Caco-2 (cell line): ENCODE data around the gene ZRANB3. TPM values are rescaled to one million over a fixed set of nuclear protein-coding genes. Genes with fewer than 3 reads are reported as not detected.

Experiments used
- BruUV-seq: library from RNA; stranded (reverse); fragments of 400-500 nt; replicated peaks from 2 replicates; lab custom pipeline; 2021; lab: Mats Ljungman, UMichigan
- CTCF ChIA-PET: fragments of 300-600 bp; sonication (Branson Sonifier 250); formaldehyde crosslinking; loops from one replicate; lab custom pipeline; 2022; ENCODE audit warnings: antibody characterized with exemption; lab: Charles Lee
- POLR2A ChIA-PET: fragments of 300-600 bp; sonication (Branson Sonifier 250); formaldehyde crosslinking; loops from one replicate; lab custom pipeline; 2022; ENCODE audit warnings: antibody characterized with exemption; lab: Charles Lee
- DNase-seq, 2 experiments: peaks; one replicate each; pipeline versions ENCODE4 v3.0.0 to v3.0.0-alpha.2; 2020 to 2022
- H3K27me3 ChIP-seq: replicated peaks from 2 replicates; pipeline ENCODE4 v1.6.0; 2011; ENCODE audit warnings: low read length; ENCODE audit not compliant: control insufficient read depth, insufficient read depth
- H3K36me3 ChIP-seq: 2 replicates; pipeline ENCODE4 v1.5.1; 2011; ENCODE audit warnings: low read length; ENCODE audit not compliant: control insufficient read depth, insufficient read depth
- H3K4me1 ChIP-seq: fragments of 250-450 bp; sonication (Bioruptor Pico); 2 replicates; pipeline ENCODE4 v1.5.1; 2020; ENCODE audit warnings: mild to moderate bottlenecking
- H3K4me3 ChIP-seq: 2 replicates; pipeline ENCODE4 v1.5.1; 2011; ENCODE audit warnings: low read depth, mild to moderate bottlenecking, control low read depth, low read length
- H3K9me3 ChIP-seq: fragments of 250-450 bp; sonication (Bioruptor Pico); 2 replicates; pipeline ENCODE4 v1.5.1; 2020; ENCODE audit warnings: mild to moderate bottlenecking, moderate library complexity
- H3K27ac Mint-ChIP-seq: one replicate; pipeline ENCODE4 v1.8.0; 2022; ENCODE audit warnings: mixed read lengths; ENCODE audit not compliant: unreplicated experiment
- H3K27me3 Mint-ChIP-seq: one replicate; pipeline ENCODE4 v1.8.0; 2022; ENCODE audit warnings: mixed read lengths; ENCODE audit not compliant: insufficient read depth, unreplicated experiment
- H3K36me3 Mint-ChIP-seq: one replicate; pipeline ENCODE4 v1.8.0; 2022; ENCODE audit warnings: mild to moderate bottlenecking, mixed read lengths; ENCODE audit not compliant: insufficient read depth, unreplicated experiment
- H3K4me1 Mint-ChIP-seq: one replicate; pipeline ENCODE4 v1.8.0; 2022; ENCODE audit warnings: low read depth, mixed read lengths; ENCODE audit not compliant: unreplicated experiment
- H3K4me3 Mint-ChIP-seq: one replicate; pipeline ENCODE4 v1.8.0; 2022; ENCODE audit warnings: mild to moderate bottlenecking, moderate library complexity, mixed read lengths; ENCODE audit not compliant: unreplicated experiment
- H3K9me3 Mint-ChIP-seq: one replicate; pipeline ENCODE4 v1.8.0; 2022; ENCODE audit warnings: mixed read lengths; ENCODE audit not compliant: unreplicated experiment
- intact Hi-C: fragments of 100-400 bp; cut with micrococcal nuclease; formaldehyde crosslinking; loops from one replicate; pipeline ENCODE4 v1.10.0; 2022; ENCODE audit not compliant: unreplicated experiment
- total RNA-seq: library from RNA; stranded (reverse); gene quantifications from 2 replicates; pipeline ENCODE4 v1.2.3, GENCODE V29; 2022
- TF ChIP-seq, protein P1 (sequence below), 2 experiments: fragments of 200-600 bp in 1 of 2; IDR thresholded peaks; 1 replicate in 1 of 2; 2 replicates in 1 of 2; pipeline versions ENCODE4 v1.5.1 to v1.8.0; 2011 to 2022; ENCODE audit warnings: antibody characterized with exemption in 1 of 2, control low read depth in 1 of 2, inconsistent platforms in 1 of 2, low read depth in 1 of 2, low read length in 1 of 2, mild to moderate bottlenecking in 1 of 2, moderate library complexity in 1 of 2; ENCODE audit not compliant: insufficient read depth in 1 of 2, severe bottlenecking in 1 of 2, unreplicated experiment in 1 of 2

The ZRANB3 gene
- total RNA-seq, 1 experiment from 2014 or later = 17.0 TPM

DNA sequence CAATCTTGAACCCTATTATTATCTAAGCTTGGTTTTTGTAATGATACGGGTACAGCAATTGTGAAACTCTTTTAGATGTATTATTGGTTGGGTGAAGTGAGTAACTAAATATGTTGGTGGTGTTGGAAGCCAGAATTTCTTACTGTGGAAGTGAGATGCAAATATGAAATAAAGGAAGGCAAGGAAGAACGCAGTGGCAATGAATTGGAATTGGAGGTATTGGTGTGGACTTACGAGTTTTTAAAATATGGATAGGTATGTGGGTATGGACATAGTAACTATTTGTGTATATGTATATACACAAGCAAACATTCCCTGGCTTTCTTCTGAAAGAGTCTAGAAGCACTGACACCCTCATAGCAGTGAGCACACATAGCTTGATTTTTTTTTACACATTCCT, 373.2 kb downstream of the ZRANB3 start:
- no peak overlapping the region for H3K4me3 Mint-ChIP-seq
- TF ChIP-seq, protein P1, sequence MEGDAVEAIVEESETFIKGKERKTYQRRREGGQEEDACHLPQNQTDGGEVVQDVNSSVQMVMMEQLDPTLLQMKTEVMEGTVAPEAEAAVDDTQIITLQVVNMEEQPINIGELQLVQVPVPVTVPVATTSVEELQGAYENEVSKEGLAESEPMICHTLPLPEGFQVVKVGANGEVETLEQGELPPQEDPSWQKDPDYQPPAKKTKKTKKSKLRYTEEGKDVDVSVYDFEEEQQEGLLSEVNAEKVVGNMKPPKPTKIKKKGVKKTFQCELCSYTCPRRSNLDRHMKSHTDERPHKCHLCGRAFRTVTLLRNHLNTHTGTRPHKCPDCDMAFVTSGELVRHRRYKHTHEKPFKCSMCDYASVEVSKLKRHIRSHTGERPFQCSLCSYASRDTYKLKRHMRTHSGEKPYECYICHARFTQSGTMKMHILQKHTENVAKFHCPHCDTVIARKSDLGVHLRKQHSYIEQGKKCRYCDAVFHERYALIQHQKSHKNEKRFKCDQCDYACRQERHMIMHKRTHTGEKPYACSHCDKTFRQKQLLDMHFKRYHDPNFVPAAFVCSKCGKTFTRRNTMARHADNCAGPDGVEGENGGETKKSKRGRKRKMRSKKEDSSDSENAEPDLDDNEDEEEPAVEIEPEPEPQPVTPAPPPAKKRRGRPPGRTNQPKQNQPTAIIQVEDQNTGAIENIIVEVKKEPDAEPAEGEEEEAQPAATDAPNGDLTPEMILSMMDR (IDR thresholded peaks at IDR 0.05; ENCODE audit: insufficient read depth in 1 of 2, low read depth in 1 of 2, low read length in 1 of 2, severe bottlenecking in 1 of 2, unreplicated experiment in 1 of 2) = no peak
- intact Hi-C loops = no loop called here
- peaks cover 52% of the 10 kb centered on the region for H3K36me3 Mint-ChIP-seq
- POLR2A ChIA-PET = no interaction called here
- no peaks in the 10 kb centered on the region for H3K4me1 Mint-ChIP-seq
- no peak for DNase-seq
- H3K27ac Mint-ChIP-seq = no peak overlapping the region
- Histone ChIP-seq H3K9me3 (no peaks in the 10 kb centered on the region; the same call in 1 of the 2 replicates), H3K36me3 (no peaks in the 10 kb centered on the region; the same call in 1 of the 2 replicates), H3K4me3 (no peak overlapping the region), H3K4me1 (no peaks in the 10 kb centered on the region; the same call in 1 of the 2 replicates), H3K27me3 (no peaks in the 10 kb centered on the region)
- no TSS peak for BruUV-seq
- H3K27me3 Mint-ChIP-seq = no peaks in the 10 kb centered on the region
- no peaks in the 10 kb centered on the region for H3K9me3 Mint-ChIP-seq
- CTCF ChIA-PET = no interaction called here

DNA sequence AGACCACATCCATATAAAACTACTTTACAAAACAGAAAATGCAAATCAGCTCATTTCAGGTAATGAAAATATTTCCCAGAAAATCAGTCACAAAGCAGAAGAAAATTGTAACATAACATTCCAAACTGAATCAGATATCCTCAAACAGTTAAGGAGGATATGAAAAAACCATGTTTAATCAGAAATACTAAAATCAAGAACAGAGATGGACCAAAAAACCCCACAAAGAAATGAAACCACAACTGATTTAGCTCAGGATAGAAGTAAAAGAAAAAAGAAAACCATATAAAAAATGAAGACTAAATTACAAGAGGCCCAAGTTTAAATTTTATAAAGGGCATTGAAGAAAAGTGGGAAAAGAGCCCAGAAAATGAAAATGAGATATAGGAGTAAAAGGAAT, 376.1 kb downstream of the ZRANB3 start:
- intact Hi-C loops = no loop called here
- peaks cover 20% of the 10 kb centered on the region for H3K4me1 Mint-ChIP-seq
- H3K36me3 Mint-ChIP-seq = peaks cover 65% of the 10 kb centered on the region
- CTCF ChIA-PET = no interaction called here
- Histone ChIP-seq H3K27me3 (no peaks in the 10 kb centered on the region), H3K4me1 (peaks cover 24% of the 10 kb centered on the region), H3K4me3 (no peak overlapping the region), H3K36me3 (no peaks in the 10 kb centered on the region; the same call in 1 of the 2 replicates), H3K9me3 (no peaks in the 10 kb centered on the region; the same call in 1 of the 2 replicates)
- H3K4me3 Mint-ChIP-seq = no peak overlapping the region
- H3K9me3 Mint-ChIP-seq = no peaks in the 10 kb centered on the region
- TF ChIP-seq, protein P1 (IDR thresholded peaks at IDR 0.05; ENCODE audit: insufficient read depth in 1 of 2, low read depth in 1 of 2, low read length in 1 of 2, severe bottlenecking in 1 of 2, unreplicated experiment in 1 of 2) = no peak
- BruUV-seq = no TSS peak
- POLR2A ChIA-PET = no interaction called here
- no peaks in the 10 kb centered on the region for H3K27me3 Mint-ChIP-seq
- H3K27ac Mint-ChIP-seq = no peak overlapping the region
- DNase-seq = no peak

DNA sequence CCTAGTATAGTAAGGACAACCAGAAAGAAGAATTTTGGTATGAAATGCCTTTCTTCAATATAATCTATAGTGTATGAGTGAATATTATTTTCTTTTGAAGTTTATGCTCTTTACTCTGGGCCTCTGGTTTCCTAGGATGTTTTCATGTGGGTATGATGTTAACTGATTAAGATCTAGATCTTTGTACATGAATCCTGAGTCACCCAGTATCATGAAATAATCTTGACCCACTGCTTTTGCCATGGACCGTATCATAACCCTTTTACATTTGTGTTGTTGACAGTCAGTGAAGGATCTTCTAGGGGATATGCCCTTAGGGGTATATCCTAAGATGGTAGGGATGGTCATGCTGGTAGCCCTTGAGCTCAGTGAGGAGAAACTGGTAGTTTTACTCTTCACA, 378.7 kb downstream of the ZRANB3 start:
- Histone ChIP-seq H3K4me1 (peaks cover 32% of the 10 kb centered on the region), H3K9me3 (no peaks in the 10 kb centered on the region; the same call in 1 of the 2 replicates), H3K36me3 (no peaks in the 10 kb centered on the region), H3K4me3 (no peak overlapping the region), H3K27me3 (no peaks in the 10 kb centered on the region)
- TF ChIP-seq, protein P1 (IDR thresholded peaks at IDR 0.05; ENCODE audit: insufficient read depth in 1 of 2, low read depth in 1 of 2, low read length in 1 of 2, severe bottlenecking in 1 of 2, unreplicated experiment in 1 of 2) = no peak
- no peak overlapping the region for H3K4me3 Mint-ChIP-seq
- no peaks in the 10 kb centered on the region for H3K9me3 Mint-ChIP-seq
- intact Hi-C loops = no loop called here
- no TSS peak for BruUV-seq
- no peak for DNase-seq
- ChIA-PET POLR2A (no interaction called here), CTCF (no interaction called here)
- H3K27ac Mint-ChIP-seq = no peak overlapping the region
- peaks cover 48% of the 10 kb centered on the region for H3K36me3 Mint-ChIP-seq
- H3K4me1 Mint-ChIP-seq = peaks cover 20% of the 10 kb centered on the region
- no peaks in the 10 kb centered on the region for H3K27me3 Mint-ChIP-seq
